HK-2 (cell line): ENCODE results near the gene DNAH2.

Experiments
- DNase-seq: peaks from one replicate; pipeline ENCODE4 v3.0.0-alpha.2; 2018; ENCODE audit not compliant: unreplicated experiment

The DNAH2 gene

GRCh38 chr17:7703584-7704479 lies 13.7 kb upstream of the DNAH2 start:
- DNase-seq: no peak

- no peak for DNase-seq
Measured at GRCh38 chr17:7704601-7705268, 12.8 kb upstream of the DNAH2 start, which contains the start of gene EFNB3. EFNB3 (plus strand) TSS chr17:7705202; CDS start chr17:7705599, 397 bp downstream.

DNA sequence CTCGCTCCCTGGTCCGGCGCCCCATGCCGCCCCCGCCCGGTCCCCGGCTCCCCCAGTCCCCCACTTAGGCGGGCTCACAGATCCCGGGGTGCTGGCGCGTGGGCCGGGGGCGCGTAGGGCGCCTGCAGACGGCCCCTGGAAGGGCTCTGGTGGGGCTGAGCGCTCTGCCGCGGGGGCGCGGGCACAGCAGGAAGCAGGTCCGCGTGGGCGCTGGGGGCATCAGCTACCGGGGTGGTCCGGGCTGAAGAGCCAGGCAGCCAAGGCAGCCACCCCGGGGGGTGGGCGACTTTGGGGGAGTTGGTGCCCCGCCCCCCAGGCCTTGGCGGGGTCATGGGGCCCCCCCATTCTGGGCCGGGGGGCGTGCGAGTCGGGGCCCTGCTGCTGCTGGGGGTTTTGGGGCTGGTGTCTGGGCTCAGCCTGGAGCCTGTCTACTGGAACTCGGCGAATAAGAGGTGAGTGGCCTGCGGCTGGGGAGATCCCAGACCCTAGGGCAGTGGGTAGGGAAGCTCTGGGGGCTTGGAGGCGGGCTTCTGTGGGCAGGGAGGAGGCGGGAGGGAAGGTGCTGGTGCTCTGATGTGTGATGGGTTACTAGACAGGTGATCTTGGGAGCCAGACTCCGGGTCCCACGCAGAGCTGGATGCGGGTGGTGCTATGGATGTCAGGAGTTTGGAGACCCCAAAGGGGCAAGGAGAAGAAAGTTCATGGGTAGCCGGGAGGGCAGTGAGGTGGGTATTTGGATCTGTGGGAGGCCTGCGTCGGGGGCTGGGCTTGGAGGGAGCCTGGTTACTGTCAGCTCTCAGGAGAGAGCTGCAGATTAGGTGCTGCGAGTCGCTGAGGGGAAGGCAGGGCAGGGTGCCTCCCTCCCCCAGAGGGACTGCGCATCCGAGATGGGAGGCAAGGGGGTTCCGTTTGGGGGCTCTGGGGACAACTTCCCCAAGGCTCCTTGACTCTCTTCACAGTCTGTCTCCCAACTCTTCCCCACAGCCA lies 12.0 kb upstream of the DNAH2 start:
- no peak for DNase-seq

GRCh38 chr17:7706631-7707354 lies 10.8 kb upstream of the DNAH2 start:
- DNase-seq: no peak

- no peak for DNase-seq
Measured at GRCh38 chr17:7707446-7707845, 10.1 kb upstream of the DNAH2 start.

DNA sequence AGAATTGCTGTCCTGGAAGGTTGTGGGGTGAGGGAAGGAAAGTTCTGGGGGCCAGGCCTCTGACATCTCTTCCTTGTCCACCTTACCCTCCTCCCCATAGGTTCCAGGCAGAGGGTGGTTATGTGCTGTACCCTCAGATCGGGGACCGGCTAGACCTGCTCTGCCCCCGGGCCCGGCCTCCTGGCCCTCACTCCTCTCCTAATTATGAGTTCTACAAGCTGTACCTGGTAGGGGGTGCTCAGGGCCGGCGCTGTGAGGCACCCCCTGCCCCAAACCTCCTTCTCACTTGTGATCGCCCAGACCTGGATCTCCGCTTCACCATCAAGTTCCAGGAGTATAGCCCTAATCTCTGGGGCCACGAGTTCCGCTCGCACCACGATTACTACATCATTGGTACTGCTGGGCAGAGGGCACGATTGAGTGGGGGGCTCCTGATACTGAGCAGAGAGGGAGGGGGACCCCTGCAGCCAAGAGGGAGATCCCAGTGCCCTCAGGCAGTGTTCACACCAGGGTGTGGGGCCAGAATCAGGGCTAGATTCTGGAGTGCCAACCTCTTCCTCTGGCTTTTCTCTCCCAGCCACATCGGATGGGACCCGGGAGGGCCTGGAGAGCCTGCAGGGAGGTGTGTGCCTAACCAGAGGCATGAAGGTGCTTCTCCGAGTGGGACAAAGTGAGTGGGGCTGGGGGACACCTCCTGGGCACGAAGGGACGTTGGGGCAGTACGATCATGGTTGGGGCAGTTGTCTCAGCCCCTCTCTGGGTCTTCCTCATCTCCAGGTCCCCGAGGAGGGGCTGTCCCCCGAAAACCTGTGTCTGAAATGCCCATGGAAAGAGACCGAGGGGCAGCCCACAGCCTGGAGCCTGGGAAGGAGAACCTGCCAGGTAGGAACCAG lies 9.4 kb upstream of the DNAH2 start:
- no peak for DNase-seq

- no peak for DNase-seq
Measured at GRCh38 chr17:7709031-7709430, 8.5 kb upstream of the DNAH2 start.

- no peak for DNase-seq
Measured at GRCh38 chr17:7710301-7710700, 7.2 kb upstream of the DNAH2 start.

DNA sequence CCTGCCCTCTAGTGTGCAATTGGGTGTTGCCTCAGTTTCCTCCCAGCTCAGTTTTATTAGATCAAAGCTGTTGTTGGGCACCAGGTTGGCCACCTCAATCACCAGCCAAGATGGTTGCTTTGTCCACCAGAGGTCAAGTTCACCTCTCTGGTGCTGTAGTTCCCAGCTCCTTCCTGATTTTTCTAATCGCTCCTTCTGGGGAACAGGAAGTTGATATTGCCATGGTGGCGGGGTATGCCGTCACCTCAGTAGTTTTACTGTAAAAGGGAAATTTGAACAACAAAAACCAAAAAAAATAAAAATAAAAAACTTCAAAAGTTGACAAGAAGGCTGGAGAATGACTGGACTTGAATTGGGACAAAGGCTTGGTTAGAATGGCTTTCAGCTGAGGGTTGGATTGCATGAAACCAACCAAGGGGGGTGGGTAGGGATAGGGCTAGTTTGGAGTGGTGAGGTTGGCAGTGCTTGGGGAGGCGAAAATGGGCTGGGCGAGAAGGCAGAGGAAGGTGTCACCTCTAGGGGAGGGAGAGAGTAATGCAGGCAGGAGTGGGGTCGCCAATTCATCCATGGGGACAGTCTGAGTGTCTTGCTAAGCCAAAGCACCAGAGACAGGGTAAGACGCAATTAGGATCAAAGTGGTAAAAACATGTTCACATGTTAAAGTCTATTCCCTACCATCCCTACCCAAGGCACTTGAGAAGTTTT lies 6.3 kb upstream of the DNAH2 start:
- no peak for DNase-seq

DNA sequence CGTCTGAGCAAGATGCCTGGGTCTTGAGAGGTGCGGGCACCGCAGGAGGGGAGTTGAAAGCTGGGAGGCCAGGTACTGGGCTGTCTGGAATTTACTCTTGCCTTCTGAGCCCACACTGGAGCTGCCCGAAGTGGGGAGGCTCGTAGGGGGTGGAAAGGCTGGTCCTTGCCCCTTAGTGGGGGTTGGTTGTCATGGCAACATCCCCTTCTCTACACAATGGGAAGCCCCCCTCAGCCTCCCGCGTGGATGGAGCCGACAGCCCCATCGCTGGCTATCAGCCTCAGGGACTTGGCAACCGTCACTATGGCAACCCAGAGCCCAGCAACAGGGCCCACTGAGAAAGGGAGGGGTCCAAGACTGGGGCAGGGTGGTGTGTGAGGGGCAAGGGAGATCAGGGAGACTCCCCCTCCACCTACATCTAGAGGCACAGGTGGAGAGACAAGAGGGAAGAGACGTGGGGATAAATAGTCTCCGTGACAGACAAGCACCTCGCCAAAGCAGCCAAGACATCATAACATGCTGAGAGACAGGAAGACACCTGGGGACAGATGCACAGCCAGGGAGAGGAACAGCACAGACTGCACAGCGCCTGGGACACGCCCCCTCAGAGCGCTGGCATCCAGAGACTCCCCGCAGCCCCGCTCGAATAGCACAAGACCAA lies 5.3 kb upstream of the DNAH2 start:
- DNase-seq: no peak

- no peak for DNase-seq
Measured at GRCh38 chr17:7713782-7714181, 3.8 kb upstream of the DNAH2 start.

GRCh38 chr17:7714721-7715594 lies 2.6 kb upstream of the DNAH2 start:
- DNase-seq: no peak

DNA sequence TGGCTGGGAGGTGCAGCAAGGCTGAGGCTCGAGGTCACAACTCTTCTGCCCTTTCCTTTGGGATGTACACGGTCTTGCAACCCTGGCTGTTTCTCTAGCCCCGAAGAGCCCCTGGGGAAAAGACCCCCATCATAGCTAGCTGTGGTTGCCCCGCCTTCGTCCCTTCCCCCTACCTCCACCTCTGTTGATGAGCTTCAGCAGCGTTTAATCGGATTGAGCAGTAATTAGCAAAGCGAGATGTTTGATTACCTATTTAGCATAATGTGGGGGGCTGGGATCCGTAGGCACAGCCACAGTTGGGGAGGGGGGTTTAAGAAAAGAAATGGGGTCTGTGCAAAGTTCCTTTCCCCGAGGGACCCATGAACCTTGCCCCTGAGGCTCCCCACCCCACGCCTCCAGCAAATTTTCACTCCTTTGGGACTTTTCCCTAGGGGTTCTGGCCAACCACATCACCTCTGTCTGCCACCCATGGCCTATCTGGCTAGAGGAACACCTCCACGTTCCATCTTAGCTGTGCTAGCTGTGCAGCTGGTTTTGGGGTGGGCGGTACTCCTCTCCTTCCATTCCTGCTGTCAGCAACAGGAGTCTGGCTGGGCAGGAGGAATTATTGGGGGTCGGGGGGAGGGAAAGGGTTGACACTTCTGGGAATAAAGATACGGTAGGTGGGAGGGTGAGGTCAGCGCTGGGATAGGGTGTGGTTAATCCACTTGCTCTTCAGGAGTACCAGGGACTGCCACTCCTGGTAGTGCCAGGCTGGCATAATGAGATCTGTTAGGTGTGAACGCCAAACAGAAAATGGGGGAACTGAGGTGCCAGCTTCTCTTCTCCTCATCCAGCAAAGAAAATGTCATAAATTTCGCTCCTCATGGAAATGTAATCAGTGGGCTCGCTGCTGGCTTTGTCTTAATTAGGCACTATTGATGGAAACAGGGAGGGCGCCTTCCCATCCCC lies 1.3 kb upstream of the DNAH2 start:
- no peak for DNase-seq

DNA sequence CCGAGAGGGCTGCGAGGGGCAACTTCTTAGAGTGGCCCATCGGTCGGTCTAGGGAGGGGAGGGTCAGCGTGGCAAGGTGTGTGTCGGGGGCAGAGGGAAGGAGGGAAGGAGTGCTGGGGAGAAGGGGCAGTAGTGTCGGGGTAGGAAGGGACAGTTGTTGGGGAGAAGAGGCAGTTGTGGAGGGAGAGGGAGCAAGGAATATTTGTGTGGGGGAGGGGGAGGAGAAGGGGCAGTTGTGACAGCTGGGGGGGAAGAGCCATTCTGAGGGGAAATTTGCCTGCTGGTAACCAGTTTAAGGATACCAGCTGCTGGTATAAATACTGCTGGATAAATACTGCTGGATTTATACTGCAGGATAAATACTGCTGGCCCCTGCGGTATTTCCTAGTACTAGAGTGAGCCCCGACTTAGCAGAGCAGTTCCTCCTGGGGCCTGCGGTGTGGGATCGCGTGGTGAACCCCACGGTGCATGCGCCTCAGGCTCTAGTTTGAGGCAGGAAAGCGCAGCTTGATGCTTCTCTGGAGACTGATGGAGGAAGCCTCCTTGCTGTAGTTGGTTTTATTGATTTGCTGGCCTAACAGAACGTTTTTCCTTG lies 309 bp downstream of the DNAH2 start:
- no peak for DNase-seq

DNA sequence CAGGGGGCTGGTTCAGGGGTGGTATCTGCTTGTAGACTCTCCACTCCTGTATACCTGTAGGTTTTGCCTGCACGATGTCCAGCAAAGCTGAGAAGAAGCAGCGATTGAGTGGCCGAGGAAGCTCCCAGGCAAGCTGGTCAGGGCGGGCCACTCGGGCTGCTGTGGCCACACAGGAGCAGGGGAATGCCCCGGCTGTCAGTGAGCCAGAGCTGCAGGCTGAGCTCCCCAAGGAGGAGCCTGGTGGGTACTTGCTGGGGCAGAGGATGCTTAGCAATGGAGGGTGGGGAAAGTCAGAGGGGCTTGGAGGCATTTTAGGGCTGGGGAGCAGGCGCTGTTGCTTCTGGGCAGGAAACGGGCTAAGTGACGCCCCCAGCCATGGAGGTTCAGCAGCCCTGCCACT lies 2.1 kb downstream of the DNAH2 start:
- DNase-seq: no peak

DNA sequence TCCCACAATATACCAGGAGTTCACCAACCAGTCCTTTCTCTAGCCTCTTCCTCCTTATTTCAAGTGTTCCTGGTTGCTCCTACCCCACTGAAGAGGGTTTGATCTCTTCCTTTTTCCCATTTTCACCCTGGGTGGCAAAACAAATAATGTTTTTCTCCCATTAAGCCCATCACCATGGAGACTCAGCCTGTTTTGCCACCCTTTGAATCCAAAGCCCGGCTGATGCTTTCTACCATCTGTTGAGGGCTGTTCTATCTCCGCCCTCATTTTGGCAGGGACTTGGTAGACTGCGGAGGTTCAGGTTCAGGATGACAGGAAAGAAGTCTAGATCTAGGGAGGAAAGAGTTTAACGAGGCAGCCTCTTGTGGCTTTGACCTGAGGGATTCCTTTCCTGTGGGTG lies 2.6 kb downstream of the DNAH2 start:
- DNase-seq: no peak

DNA sequence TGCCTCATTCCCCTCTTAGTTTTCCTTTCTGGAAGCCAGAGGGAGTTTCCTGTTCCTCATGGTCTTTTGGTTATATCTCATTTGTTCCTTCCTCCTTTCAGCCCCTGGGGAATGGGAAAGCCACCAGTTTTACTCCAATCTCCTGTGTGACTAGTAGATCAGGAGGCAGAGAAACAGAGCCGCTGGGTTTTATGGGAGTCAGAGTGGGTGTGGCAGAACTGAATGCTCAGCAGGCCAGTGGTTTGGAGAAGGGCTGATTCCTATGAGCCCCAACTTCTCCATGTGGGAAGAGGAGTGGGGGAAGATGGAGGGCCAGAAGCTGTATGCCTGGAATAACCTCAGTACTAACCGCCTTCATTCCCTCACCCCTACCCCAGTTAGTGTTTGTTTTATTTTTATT lies 4.1 kb downstream of the DNAH2 start:
- DNase-seq: no peak
